Nephron (organoid): ENCODE data around the gene SAMD14.

Experiments used
- H3K27ac Mint-ChIP-seq, 3 experiments: 2 replicates each; pipeline ENCODE4 v1.8.0; 2020; ENCODE audit warnings: mixed read lengths in 3 of 3, mild to moderate bottlenecking in 2 of 3, moderate library complexity in 1 of 3
- H3K27me3 Mint-ChIP-seq: 2 replicates; pipeline ENCODE4 v1.8.0; 2021; ENCODE audit warnings: low read depth, mild to moderate bottlenecking, moderate library complexity, mixed read lengths
- H3K36me3 Mint-ChIP-seq: 2 replicates; pipeline ENCODE4 v1.8.0; 2020; ENCODE audit warnings: low read depth, mixed read lengths
- H3K4me1 Mint-ChIP-seq: 2 replicates; pipeline ENCODE4 v1.8.0; 2020; ENCODE audit warnings: mixed read lengths
- H3K4me3 Mint-ChIP-seq, 3 experiments: 2 replicates each; pipeline ENCODE4 v1.8.0; 2020; ENCODE audit warnings: mild to moderate bottlenecking in 3 of 3, mixed read lengths in 3 of 3, moderate library complexity in 2 of 3
- H3K9me3 Mint-ChIP-seq: 2 replicates; pipeline ENCODE4 v1.8.0; 2020; ENCODE audit warnings: mixed read lengths
- CTCF ChIP-seq, 3 experiments: fragments of 200-600 bp; sonication (generic); IDR thresholded peaks; one replicate each; pipeline ENCODE4 v1.5.0; 2021; ENCODE audit warnings: antibody characterized with exemption in 3 of 3; ENCODE audit not compliant: unreplicated experiment in 3 of 3

SAMD14 gene

GRCh38 chr17:50129728-50130558, at the start of gene SAMD14:
TSS of gene SAMD14 (minus strand) at chr17:50130160. CDS start at chr17:50124959, 5,201 bp downstream.
- Mint-ChIP-seq H3K4me1 (peaks cover 27% of the 10 kb centered on the region), H3K4me3 (peak within 1 kb of the TSS; percentile 98 to 100 (median 99)), H3K27ac (peak within 1 kb of the TSS; percentile 95 to 99 (median 98)), H3K9me3 (no peaks in the 10 kb centered on the region), H3K27me3 (peaks cover 13% of the 10 kb centered on the region), H3K36me3 (peaks cover 9% of the 10 kb centered on the region)
- no peak for TF ChIP-seq CTCF (IDR thresholded peaks at IDR 0.05; ENCODE audit: unreplicated experiment in 3 of 3)

GRCh38 chr17:50177983-50178834, 48.2 kb upstream of the SAMD14 start:
- Mint-ChIP-seq H3K4me1 (peaks cover 72% of the 10 kb centered on the region), H3K27me3 (peaks cover 11% of the 10 kb centered on the region), H3K36me3 (peaks cover 4% of the 10 kb centered on the region), H3K4me3 (peak overlapping the region; percentile 43 to 59 (median 57)), H3K9me3 (no peaks in the 10 kb centered on the region), H3K27ac (peak overlapping the region; percentile 86 to 99 (median 90))
- peak; percentile 40 to 43 (median 42) for TF ChIP-seq CTCF (IDR thresholded peaks at IDR 0.05; ENCODE audit: unreplicated experiment in 3 of 3)

- Mint-ChIP-seq H3K4me1 (peaks cover 74% of the 10 kb centered on the region), H3K27me3 (peaks cover 8% of the 10 kb centered on the region)
- TF ChIP-seq CTCF (IDR thresholded peaks at IDR 0.05; ENCODE audit: unreplicated experiment in 3 of 3) = no peak
These were observed 47.5 kb upstream of the SAMD14 start for GRCh38 chr17:50177476-50177875.

GRCh38 chr17:50176559-50177357, 46.8 kb upstream of the SAMD14 start:
- Mint-ChIP-seq H3K36me3 (no peaks in the 10 kb centered on the region), H3K9me3 (no peaks in the 10 kb centered on the region), H3K4me1 (peaks cover 72% of the 10 kb centered on the region), H3K4me3 (peak overlapping the region in 1 of 3 experiments; percentile 14), H3K27ac (peak overlapping the region; percentile 45 to 99 (median 86)), H3K27me3 (peaks cover 4% of the 10 kb centered on the region)
- TF ChIP-seq CTCF (IDR thresholded peaks at IDR 0.05; ENCODE audit: unreplicated experiment in 3 of 3) = no peak

More at GRCh38 chr17:50177476-50177875, 47.5 kb upstream of the SAMD14 start:
- H3K36me3 Mint-ChIP-seq = no peaks in the 10 kb centered on the region
- H3K4me3 Mint-ChIP-seq = peak overlapping the region in 1 of 3 experiments; percentile 22
- peak overlapping the region; percentile 86 to 99 (median 90) for H3K27ac Mint-ChIP-seq
- H3K9me3 Mint-ChIP-seq = no peaks in the 10 kb centered on the region

GRCh38 chr17:50175035-50175807, 45.3 kb upstream of the SAMD14 start:
- H3K4me1 Mint-ChIP-seq = peaks cover 63% of the 10 kb centered on the region
- H3K9me3 Mint-ChIP-seq = no peaks in the 10 kb centered on the region
- no peak for TF ChIP-seq CTCF (IDR thresholded peaks at IDR 0.05; ENCODE audit: unreplicated experiment in 3 of 3)
- no peaks in the 10 kb centered on the region for H3K36me3 Mint-ChIP-seq
- H3K27me3 Mint-ChIP-seq = peaks cover 3% of the 10 kb centered on the region
- H3K27ac Mint-ChIP-seq = peak overlapping the region; percentile 73 to 92 (median 86)
- no peak overlapping the region for H3K4me3 Mint-ChIP-seq
